IPS-15b (cell line): Measurements from ENCODE around the gene BSCL2.
"Not testable (repeated sequence)": the region's sequence is repeated elsewhere in the genome, so short reads cannot be mapped to it uniquely, and the experiment has no call there.

Experiments
- H3K27me3 ChIP-seq: one replicate; pipeline ENCODE4 v1.6.1; 2013; ENCODE audit warnings: low read length; ENCODE audit not compliant: control insufficient read depth, insufficient read depth
- H3K36me3 ChIP-seq: one replicate; pipeline ENCODE4 v1.6.1; 2013; ENCODE audit warnings: low read length; ENCODE audit not compliant: control insufficient read depth, insufficient read depth
- H3K4me1 ChIP-seq: one replicate; pipeline ENCODE4 v1.6.1; 2013; ENCODE audit warnings: mild to moderate bottlenecking, low read length; ENCODE audit not compliant: control insufficient read depth, insufficient read depth
- H3K4me3 ChIP-seq: one replicate; pipeline ENCODE4 v1.5.1; 2013; ENCODE audit warnings: low read depth, low read length
- H3K9ac ChIP-seq: one replicate; pipeline ENCODE4 v1.6.1; 2013; ENCODE audit warnings: low read depth, mild to moderate bottlenecking, low read length
- H3K9me3 ChIP-seq: one replicate; pipeline ENCODE4 v1.6.1; 2013; ENCODE audit warnings: mild to moderate bottlenecking, low read length; ENCODE audit not compliant: control insufficient read depth, insufficient read depth

Gene BSCL2

DNA sequence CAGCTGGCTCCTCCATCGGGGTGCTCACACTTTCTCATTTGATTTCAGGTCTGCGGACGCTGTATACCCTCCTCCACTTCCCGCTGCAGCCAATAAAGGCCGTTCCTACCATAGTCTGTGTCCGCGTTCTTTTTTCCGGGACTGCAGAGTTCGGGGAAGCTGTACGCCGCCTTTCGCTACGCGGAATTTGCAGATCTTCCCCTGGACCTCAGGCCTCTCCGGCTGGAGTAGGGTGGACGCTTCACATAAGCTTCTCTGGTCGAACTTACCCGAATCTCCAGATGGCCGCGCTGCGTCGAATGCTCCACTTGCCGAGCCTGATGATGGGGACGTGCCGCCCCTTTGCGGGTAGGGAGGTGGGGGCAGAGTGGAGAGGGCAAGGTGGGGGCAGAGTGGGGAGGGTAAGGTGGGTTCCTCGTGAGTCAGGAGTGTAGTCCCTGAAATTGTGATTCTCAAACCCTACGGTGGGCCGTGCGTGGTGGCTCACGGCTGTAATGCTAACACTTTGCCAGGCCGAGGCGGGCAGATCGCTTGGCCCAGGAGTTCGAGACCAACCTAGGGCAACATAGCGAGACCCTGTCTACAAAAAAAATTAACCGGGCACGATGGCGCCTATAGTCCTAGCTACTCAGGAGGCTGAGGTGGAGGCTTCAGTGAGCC is 41.5 kb downstream of the BSCL2 start:
- Histone ChIP-seq H3K4me3 (peak overlapping the region; percentile 83), H3K9ac (peak overlapping the region; percentile 97), H3K9me3 (no peaks in the 10 kb centered on the region), H3K27me3 (no peaks in the 10 kb centered on the region), H3K4me1 (peaks cover 9% of the 10 kb centered on the region), H3K36me3 (peaks cover 21% of the 10 kb centered on the region)

DNA sequence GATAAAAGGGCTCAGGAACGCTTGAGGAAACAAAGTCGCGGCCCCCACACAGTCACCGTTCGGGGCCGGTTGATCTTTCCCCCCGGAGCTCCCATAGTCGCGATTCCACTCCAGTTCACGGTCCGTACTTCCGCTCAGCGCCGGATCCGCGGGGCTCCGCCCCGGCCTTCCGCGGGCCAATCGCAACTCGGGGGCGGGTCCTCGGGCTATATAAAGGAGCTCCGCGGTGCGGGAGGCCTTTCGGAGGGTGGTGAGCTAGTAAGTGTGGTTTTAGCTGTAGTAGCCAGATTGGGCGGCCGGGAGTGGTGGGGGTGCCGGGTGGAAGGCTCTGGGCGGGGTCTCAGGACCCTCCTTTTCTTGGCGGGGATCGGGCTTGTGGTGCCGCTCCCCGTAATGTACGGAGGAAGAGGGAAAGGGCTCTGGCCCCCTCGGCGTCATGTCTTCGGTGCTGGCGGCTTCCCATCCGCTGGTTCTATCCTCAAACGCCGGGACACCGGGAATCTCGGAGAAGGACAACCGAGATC is 42.1 kb downstream of the BSCL2 start, which contains the start of the genes C11orf98 and CSKMT:
C11orf98 (minus strand) TSS at position 136 of the 524 bp plus-strand sequence; CDS start at position 95, 41 bp downstream.
CSKMT (plus strand) TSS at position 238 of the 524 bp plus-strand sequence. CDS start 568 bp downstream, outside the sequence.
- Histone ChIP-seq H3K4me1 (peaks cover 9% of the 10 kb centered on the region), H3K27me3 (no peaks in the 10 kb centered on the region), H3K9ac (peak within 1 kb of the TSS; percentile 97), H3K4me3 (peak within 1 kb of the TSS; percentile 83), H3K9me3 (no peaks in the 10 kb centered on the region), H3K36me3 (peaks cover 21% of the 10 kb centered on the region)

DNA sequence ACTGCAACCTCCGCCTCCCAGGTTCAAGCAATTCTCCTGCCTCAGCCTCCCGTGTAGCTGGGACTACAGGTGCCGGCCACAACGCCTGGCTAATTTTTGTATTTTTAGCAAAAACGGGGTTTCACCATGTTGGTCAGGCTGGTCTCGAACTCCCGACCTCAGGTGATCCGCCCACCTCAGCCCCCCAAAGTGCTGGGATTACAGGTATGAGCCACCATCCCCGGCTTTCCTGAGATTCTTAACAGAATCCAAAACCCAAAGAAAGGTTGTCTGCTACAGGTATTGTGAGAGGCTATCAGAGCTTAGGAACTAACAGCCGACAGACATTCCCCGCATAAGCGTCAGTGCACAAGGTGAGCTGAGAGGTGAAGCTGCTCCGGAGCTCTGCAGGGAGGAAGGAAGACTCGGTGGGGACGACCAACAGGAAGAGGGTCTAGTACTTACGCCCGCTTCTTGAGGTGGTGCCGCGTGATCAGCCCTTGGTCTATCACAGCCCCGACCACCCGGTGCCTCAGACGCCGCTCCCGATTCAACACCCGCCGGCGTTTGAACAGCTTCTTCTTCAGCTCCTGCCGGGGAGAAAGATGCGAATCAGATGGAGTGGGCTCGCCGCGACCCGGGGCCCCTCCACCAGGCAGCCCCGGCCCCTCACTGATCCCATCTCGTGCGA is 42.7 kb downstream of the BSCL2 start:
- peaks cover 21% of the 10 kb centered on the region for H3K36me3 ChIP-seq
- H3K4me1 ChIP-seq = peaks cover 9% of the 10 kb centered on the region
- H3K4me3 ChIP-seq = peak overlapping the region; percentile 83
- H3K9me3 ChIP-seq = no peaks in the 10 kb centered on the region
- H3K9ac ChIP-seq = peak overlapping the region; percentile 94
- H3K27me3 ChIP-seq = no peaks in the 10 kb centered on the region

DNA sequence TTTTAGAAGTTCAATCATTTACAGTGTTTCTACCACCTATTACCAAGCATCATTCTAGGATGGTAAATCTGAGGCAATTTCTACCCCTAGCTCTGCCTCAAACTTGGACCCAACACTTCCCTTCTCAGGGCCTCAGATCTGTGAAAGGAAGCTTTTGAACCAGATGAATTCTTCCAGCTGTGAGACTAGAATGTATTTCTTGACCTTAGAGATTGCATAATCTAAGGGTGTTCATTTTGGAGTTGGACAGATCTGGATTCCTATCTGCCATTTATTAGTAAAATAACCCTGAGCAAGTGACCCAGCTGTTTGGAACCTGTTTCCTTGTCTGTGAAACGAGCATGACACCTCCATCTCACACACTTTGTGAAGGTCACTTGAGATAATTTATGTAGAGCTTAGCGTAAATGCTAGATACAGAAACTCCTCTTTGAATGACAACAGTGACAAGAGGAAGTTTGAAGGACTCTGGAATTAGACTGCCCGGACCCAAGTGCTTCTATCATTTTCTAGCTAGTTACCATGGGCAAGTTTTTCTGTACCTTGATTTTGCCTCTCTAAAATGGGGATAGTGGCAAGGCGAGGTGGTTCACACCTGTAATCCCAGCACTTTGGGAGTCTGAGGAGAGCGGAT is 50.3 kb downstream of the BSCL2 start:
- Histone ChIP-seq H3K9me3 (no peaks in the 10 kb centered on the region), H3K36me3 (no peaks in the 10 kb centered on the region), H3K4me1 (no peaks in the 10 kb centered on the region), H3K9ac (no peak overlapping the region), H3K27me3 (no peaks in the 10 kb centered on the region), H3K4me3 (no peak overlapping the region)

DNA sequence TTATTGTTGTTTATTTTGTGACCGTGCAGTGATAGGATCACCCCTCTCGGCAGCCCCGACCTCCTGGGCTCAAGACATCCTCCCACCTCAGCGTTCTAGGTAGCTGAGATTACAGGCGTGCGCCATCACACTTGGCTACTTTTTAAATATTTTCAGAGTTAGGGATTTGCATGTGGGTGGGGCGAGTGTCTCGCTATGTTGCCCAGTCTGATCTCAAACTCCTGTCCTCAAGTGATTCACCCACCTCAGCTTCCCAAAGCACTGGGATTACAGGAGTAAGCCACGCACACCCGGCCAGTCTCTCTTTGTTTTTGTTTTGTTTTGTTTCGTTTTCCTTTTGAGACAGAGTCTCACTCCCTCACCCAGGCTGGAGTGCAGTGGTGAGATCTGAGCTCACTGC is 52.9 kb downstream of the BSCL2 start:
- Histone ChIP-seq H3K36me3 (peaks cover 8% of the 10 kb centered on the region), H3K4me1 (no peaks in the 10 kb centered on the region), H3K27me3 (no peaks in the 10 kb centered on the region), H3K9me3 (no peaks in the 10 kb centered on the region), H3K9ac (no peak overlapping the region), H3K4me3 (no peak overlapping the region)

DNA sequence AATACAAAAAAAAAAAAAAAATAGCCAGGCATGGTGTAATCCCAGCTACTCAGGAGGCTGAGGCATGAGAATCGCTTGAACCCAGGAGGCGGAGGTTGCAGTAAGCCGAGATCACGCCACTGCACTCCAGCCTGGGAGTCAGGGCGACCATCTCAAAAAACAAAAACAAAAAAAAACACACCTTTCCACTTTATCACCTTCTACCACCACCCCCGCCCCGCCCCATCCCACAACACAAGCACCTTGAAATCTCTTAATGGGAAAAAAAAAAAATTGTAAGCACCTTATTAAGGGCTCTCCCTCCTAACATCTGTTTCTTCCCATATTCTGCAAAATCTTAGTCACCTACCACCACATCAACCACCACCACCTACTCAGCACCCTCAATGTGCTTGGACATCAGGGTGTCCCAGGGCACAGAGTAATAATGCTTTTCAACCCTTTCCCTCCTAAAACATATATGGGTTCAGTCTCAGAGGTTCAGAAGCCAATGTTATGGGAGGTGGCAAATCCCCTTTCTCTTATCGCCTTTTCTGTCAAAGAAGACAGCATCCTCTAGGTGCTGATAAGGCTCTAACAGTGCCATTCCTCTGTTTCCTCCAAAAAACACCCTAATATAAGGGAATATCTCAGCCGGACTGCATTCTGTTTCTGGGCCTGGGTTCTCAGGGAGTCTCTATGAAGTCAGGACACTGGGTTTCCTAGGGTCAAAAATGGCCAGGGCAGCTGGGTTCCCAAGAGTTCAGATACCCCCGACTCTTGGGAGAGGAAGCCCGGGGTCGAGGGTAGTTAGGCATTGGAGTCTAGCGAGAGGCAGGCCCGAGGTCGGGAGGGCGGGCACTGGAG is 54.8 kb downstream of the BSCL2 start:
- peak overlapping the region; percentile 94 for H3K9ac ChIP-seq
- H3K27me3 ChIP-seq = no peaks in the 10 kb centered on the region
- H3K4me1 ChIP-seq = no peaks in the 10 kb centered on the region
- H3K36me3 ChIP-seq = peaks cover 22% of the 10 kb centered on the region
- peak overlapping the region; percentile 86 for H3K4me3 ChIP-seq
- no peaks in the 10 kb centered on the region for H3K9me3 ChIP-seq

DNA sequence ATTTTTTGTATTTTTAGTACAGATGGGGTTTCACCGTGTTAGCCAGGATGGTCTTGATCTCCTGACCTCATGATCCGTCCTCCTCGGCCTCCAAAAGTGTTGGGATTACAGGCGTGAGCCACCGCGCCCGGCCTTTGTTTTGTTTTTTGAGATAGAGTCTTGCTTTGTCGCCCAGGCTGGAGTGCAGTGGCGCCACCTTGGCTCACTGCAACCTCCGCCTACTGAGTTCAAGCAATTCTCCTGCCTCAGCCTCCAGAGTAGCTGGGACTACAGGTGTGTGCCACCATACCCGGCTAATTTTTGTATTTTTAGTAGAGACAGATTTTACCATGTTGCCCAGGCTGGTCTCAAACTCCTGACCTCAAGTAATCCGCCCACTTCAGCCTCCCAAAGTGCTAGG is 56.9 kb downstream of the BSCL2 start:
- H3K9me3 ChIP-seq, H3K27me3 ChIP-seq, H3K4me3 ChIP-seq, H3K4me1 ChIP-seq, H3K9ac ChIP-seq: not testable (repeated sequence)
- peaks cover 22% of the 10 kb centered on the region for H3K36me3 ChIP-seq

DNA sequence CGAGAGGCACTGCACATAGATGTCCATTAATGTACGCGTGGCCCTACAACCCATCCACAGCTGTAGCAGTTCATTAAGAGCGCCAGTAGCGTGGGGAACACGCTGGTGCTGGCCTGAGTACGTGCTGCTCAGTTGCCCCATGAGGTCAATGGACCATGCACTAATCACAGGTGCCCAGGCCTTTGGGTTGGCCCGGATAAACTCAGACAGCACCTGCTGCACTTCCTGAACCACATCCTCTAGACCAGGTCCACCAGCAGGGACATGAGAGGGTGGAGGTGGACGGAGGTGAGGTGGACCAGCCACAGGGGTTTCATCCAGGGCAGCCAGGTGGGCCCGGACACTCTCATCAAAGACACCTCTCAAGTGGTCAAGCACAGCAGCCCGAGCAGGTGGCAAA is 57.7 kb downstream of the BSCL2 start:
- Histone ChIP-seq H3K9ac (no peak overlapping the region), H3K4me1 (no peaks in the 10 kb centered on the region), H3K9me3 (no peaks in the 10 kb centered on the region), H3K36me3 (peaks cover 26% of the 10 kb centered on the region), H3K27me3 (no peaks in the 10 kb centered on the region), H3K4me3 (no peak overlapping the region)

DNA sequence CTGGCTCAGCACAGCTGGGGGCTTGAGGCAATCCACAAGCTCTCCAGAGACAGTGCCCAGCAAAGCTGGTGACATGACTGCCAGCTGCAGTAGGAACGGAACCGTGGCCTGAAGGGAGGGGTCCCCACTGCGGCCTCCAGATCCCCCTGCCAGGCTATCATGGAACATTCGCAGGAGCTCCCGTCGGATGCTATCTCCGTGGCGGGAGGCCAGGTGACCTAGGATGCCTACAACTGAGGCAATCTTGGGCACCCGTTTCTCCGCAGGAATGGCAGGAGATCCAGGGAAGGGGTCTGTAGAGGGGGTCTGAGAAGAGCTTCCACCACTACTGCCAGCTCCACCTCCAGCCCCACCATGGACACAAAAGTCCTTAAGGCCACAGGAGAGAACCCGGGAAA is 58.3 kb downstream of the BSCL2 start:
- Histone ChIP-seq H3K36me3 (peaks cover 29% of the 10 kb centered on the region), H3K27me3 (no peaks in the 10 kb centered on the region), H3K9ac (no peak overlapping the region), H3K4me1 (no peaks in the 10 kb centered on the region), H3K4me3 (no peak overlapping the region), H3K9me3 (no peaks in the 10 kb centered on the region)

DNA sequence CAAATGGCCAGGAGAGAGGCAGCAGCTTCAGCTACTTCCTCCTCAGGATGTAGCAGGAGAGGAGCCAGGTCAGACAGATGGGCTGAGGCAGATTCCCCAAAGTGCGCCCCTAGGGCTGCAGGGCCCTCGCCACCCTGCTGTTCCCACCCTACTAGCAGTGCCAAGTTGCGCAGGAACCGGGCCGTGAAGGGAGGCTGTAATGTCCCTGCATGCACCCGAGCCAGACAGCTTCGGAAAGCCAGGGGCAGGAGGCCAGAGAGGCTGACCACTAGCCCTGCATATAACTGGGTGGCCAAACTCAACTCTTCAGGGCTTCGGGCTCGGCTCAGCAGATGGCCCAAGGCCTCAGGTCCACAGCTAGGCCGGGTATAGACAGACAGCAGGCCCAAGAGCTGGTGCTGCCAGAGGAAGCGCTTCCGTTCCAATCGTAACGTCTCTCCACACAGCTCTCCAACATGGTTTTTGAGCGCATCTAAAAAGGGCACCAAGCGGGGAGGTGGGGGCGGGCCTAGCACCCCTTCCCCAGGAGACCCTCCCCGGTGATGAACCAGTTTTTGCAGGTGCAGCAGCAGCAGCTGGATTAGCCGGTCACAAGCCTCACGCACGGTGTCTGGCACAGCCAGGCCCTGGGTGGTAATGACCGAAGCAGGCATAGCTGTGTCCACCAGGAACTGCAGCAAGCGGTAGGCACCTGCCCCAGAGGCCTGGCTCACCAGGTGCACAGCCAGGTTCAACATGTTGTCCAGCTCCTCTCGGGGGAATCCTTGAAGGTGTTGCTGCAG is 58.8 kb downstream of the BSCL2 start:
- Histone ChIP-seq H3K36me3 (peaks cover 29% of the 10 kb centered on the region), H3K9ac (no peak overlapping the region)

More for the DNA sequence above, 58.8 kb downstream of the BSCL2 start:
- H3K4me1 ChIP-seq = no peaks in the 10 kb centered on the region
- no peaks in the 10 kb centered on the region for H3K9me3 ChIP-seq
- no peak overlapping the region for H3K4me3 ChIP-seq
- no peaks in the 10 kb centered on the region for H3K27me3 ChIP-seq
